Measurements from ENCODE around the gene GXYLT2. TPM values are rescaled to one million over a fixed set of nuclear protein-coding genes. Genes with fewer than 3 reads are reported as not detected.

Gene GXYLT2
- total RNA-seq, 2 donors from 2014 or later: not detected

GRCh38 chr3:72888546-72889309 is 882 bp downstream of the GXYLT2 start:
- H3K27ac Mint-ChIP-seq: no peak overlapping the region
- peaks cover 5% of the 10 kb centered on the region for H3K4me1 Mint-ChIP-seq
- peak overlapping the region; percentile 6 for H3K4me3 Mint-ChIP-seq
- H3K9me3 Mint-ChIP-seq: no peaks in the 10 kb centered on the region
- H3K27me3 Mint-ChIP-seq: peaks cover 61% of the 10 kb centered on the region
- ATAC-seq (replicated peaks): no peak
- no peaks in the 10 kb centered on the region for H3K36me3 Mint-ChIP-seq (ENCODE audit: low read depth)

- Mint-ChIP-seq H3K36me3 (ENCODE audit: low read depth) (no peaks in the 10 kb centered on the region), H3K4me1 (peaks cover 5% of the 10 kb centered on the region), H3K4me3 (peak overlapping the region; percentile 6), H3K27ac (no peak overlapping the region), H3K27me3 (peaks cover 61% of the 10 kb centered on the region), H3K9me3 (no peaks in the 10 kb centered on the region)
- no peak for ATAC-seq (replicated peaks)
Measured at GRCh38 chr3:72889310-72890165, 1.7 kb downstream of the GXYLT2 start.

- Mint-ChIP-seq H3K27me3 (peaks cover 57% of the 10 kb centered on the region), H3K27ac (no peak overlapping the region), H3K4me1 (peaks cover 5% of the 10 kb centered on the region), H3K4me3 (no peak overlapping the region), H3K36me3 (ENCODE audit: low read depth) (no peaks in the 10 kb centered on the region), H3K9me3 (no peaks in the 10 kb centered on the region)
- ATAC-seq (replicated peaks): no peak
Measured at GRCh38 chr3:72890166-72890925, 2.5 kb downstream of the GXYLT2 start.

- no peak for ATAC-seq (replicated peaks)
- H3K4me3 Mint-ChIP-seq: no peak overlapping the region
- no peaks in the 10 kb centered on the region for H3K9me3 Mint-ChIP-seq
- no peaks in the 10 kb centered on the region for H3K36me3 Mint-ChIP-seq (ENCODE audit: low read depth)
- H3K4me1 Mint-ChIP-seq: peaks cover 5% of the 10 kb centered on the region
- H3K27ac Mint-ChIP-seq: no peak overlapping the region
- H3K27me3 Mint-ChIP-seq: peaks cover 53% of the 10 kb centered on the region
Measured at GRCh38 chr3:72891053-72891855, 3.4 kb downstream of the GXYLT2 start.

GRCh38 chr3:72892081-72892775 is 4.4 kb downstream of the GXYLT2 start:
- peaks cover 47% of the 10 kb centered on the region for H3K27me3 Mint-ChIP-seq
- no peak overlapping the region for H3K4me3 Mint-ChIP-seq
- peaks cover 5% of the 10 kb centered on the region for H3K4me1 Mint-ChIP-seq
- no peaks in the 10 kb centered on the region for H3K36me3 Mint-ChIP-seq (ENCODE audit: low read depth)
- no peak for ATAC-seq (replicated peaks)
- no peak overlapping the region for H3K27ac Mint-ChIP-seq
- no peaks in the 10 kb centered on the region for H3K9me3 Mint-ChIP-seq

GRCh38 chr3:72892870-72893269 is 5.0 kb downstream of the GXYLT2 start:
- peaks cover 41% of the 10 kb centered on the region for H3K27me3 Mint-ChIP-seq
- H3K4me1 Mint-ChIP-seq: no peaks in the 10 kb centered on the region
- H3K36me3 Mint-ChIP-seq (ENCODE audit: low read depth): no peaks in the 10 kb centered on the region
- no peak for ATAC-seq (replicated peaks)
- H3K27ac Mint-ChIP-seq: no peak overlapping the region
- H3K4me3 Mint-ChIP-seq: no peak overlapping the region
- H3K9me3 Mint-ChIP-seq: no peaks in the 10 kb centered on the region

GRCh38 chr3:72894976-72895552 is 7.2 kb downstream of the GXYLT2 start:
- H3K27me3 Mint-ChIP-seq: peaks cover 43% of the 10 kb centered on the region
- H3K4me1 Mint-ChIP-seq: no peaks in the 10 kb centered on the region
- no peaks in the 10 kb centered on the region for H3K9me3 Mint-ChIP-seq
- H3K27ac Mint-ChIP-seq: no peak overlapping the region
- ATAC-seq (replicated peaks): no peak
- no peak overlapping the region for H3K4me3 Mint-ChIP-seq
- H3K36me3 Mint-ChIP-seq (ENCODE audit: low read depth): no peaks in the 10 kb centered on the region

GRCh38 chr3:72896996-72897757 is 9.3 kb downstream of the GXYLT2 start:
- no peak overlapping the region for H3K27ac Mint-ChIP-seq
- no peaks in the 10 kb centered on the region for H3K4me1 Mint-ChIP-seq
- ATAC-seq (replicated peaks): no peak
- H3K27me3 Mint-ChIP-seq: peaks cover 32% of the 10 kb centered on the region
- no peaks in the 10 kb centered on the region for H3K9me3 Mint-ChIP-seq
- H3K36me3 Mint-ChIP-seq (ENCODE audit: low read depth): no peaks in the 10 kb centered on the region
- H3K4me3 Mint-ChIP-seq: no peak overlapping the region

- H3K27ac Mint-ChIP-seq: no peak overlapping the region
- no peaks in the 10 kb centered on the region for H3K9me3 Mint-ChIP-seq
- no peaks in the 10 kb centered on the region for H3K36me3 Mint-ChIP-seq (ENCODE audit: low read depth)
- H3K4me3 Mint-ChIP-seq: no peak overlapping the region
- H3K4me1 Mint-ChIP-seq: no peaks in the 10 kb centered on the region
- H3K27me3 Mint-ChIP-seq: peaks cover 30% of the 10 kb centered on the region
- ATAC-seq (replicated peaks): no peak
Measured at GRCh38 chr3:72897758-72898007, 9.8 kb downstream of the GXYLT2 start.

- ATAC-seq (replicated peaks): no peak
- Mint-ChIP-seq H3K27me3 (peaks cover 29% of the 10 kb centered on the region), H3K4me1 (no peaks in the 10 kb centered on the region), H3K27ac (no peak overlapping the region), H3K9me3 (no peaks in the 10 kb centered on the region), H3K36me3 (ENCODE audit: low read depth) (no peaks in the 10 kb centered on the region), H3K4me3 (no peak overlapping the region)
Measured at GRCh38 chr3:72899349-72899765, 11.5 kb downstream of the GXYLT2 start.

GRCh38 chr3:72900048-72900447 is 12.2 kb downstream of the GXYLT2 start:
- H3K9me3 Mint-ChIP-seq: no peaks in the 10 kb centered on the region
- no peak for ATAC-seq (replicated peaks)

GRCh38 chr3:72901840-72902239 is 14.0 kb downstream of the GXYLT2 start:
- no peak overlapping the region for H3K27ac Mint-ChIP-seq
- ATAC-seq (replicated peaks): no peak
- no peaks in the 10 kb centered on the region for H3K9me3 Mint-ChIP-seq
- H3K36me3 Mint-ChIP-seq (ENCODE audit: low read depth): no peaks in the 10 kb centered on the region
- H3K27me3 Mint-ChIP-seq: peaks cover 23% of the 10 kb centered on the region
- H3K4me3 Mint-ChIP-seq: no peak overlapping the region
- no peaks in the 10 kb centered on the region for H3K4me1 Mint-ChIP-seq

More at GRCh38 chr3:72900048-72900447, 12.2 kb downstream of the GXYLT2 start:
- H3K4me3 Mint-ChIP-seq: no peak overlapping the region
- H3K36me3 Mint-ChIP-seq (ENCODE audit: low read depth): no peaks in the 10 kb centered on the region
- H3K4me1 Mint-ChIP-seq: no peaks in the 10 kb centered on the region
- peaks cover 29% of the 10 kb centered on the region for H3K27me3 Mint-ChIP-seq
- H3K27ac Mint-ChIP-seq: no peak overlapping the region

- no peaks in the 10 kb centered on the region for H3K4me1 Mint-ChIP-seq
Measured at GRCh38 chr3:72903004-72903403, 15.2 kb downstream of the GXYLT2 start.

More at GRCh38 chr3:72903004-72903403, 15.2 kb downstream of the GXYLT2 start:
- Mint-ChIP-seq H3K27ac (no peak overlapping the region), H3K36me3 (ENCODE audit: low read depth) (no peaks in the 10 kb centered on the region), H3K9me3 (no peaks in the 10 kb centered on the region), H3K27me3 (peaks cover 23% of the 10 kb centered on the region), H3K4me3 (no peak overlapping the region)
- no peak for ATAC-seq (replicated peaks)
